Measurements from ENCODE around the gene DEFB127. TPM values are rescaled to one million over a fixed set of nuclear protein-coding genes. Genes with fewer than 3 reads are reported as not detected.
"Not testable (repeated sequence)": the region's sequence is repeated elsewhere in the genome, so short reads cannot be mapped to it uniquely, and the experiment has no call there.

The DEFB127 gene
- total and polyA plus RNA-seq, 11 donors: not detected

DNA sequence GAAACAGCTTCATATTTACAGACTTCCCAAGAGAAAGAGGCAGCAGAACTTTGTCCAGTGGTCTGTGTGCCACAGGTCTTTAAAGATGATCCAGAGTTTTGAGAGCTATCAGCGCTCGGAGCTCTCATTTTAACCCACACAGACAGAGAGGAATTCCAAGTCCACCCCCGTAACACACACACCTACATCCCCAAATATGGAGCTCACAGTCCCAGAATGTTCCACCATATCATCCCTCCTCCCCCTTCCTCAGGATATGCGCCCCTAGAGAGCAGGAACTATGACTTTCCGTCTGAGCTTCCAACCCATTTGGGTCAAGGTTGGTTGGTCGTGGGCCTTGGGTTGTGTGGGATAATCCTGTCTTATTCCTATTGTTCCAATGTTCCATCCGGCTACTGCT is 32.4 kb downstream of the DEFB127 start, which contains the start of gene DEFB128:
Gene DEFB128 (minus strand): TSS at position 101 of the 400 bp plus-strand sequence. CDS start 88 bp downstream, at position 13.
- WGBS, 4 donors: 53 to 65% (median 58%) methylated on average over 7 of the region's 7 CpGs
- TF ChIP-seq POLR2A (IDR thresholded peaks at IDR 0.05): no peak
- TF ChIP-seq, protein P1, sequence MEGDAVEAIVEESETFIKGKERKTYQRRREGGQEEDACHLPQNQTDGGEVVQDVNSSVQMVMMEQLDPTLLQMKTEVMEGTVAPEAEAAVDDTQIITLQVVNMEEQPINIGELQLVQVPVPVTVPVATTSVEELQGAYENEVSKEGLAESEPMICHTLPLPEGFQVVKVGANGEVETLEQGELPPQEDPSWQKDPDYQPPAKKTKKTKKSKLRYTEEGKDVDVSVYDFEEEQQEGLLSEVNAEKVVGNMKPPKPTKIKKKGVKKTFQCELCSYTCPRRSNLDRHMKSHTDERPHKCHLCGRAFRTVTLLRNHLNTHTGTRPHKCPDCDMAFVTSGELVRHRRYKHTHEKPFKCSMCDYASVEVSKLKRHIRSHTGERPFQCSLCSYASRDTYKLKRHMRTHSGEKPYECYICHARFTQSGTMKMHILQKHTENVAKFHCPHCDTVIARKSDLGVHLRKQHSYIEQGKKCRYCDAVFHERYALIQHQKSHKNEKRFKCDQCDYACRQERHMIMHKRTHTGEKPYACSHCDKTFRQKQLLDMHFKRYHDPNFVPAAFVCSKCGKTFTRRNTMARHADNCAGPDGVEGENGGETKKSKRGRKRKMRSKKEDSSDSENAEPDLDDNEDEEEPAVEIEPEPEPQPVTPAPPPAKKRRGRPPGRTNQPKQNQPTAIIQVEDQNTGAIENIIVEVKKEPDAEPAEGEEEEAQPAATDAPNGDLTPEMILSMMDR (IDR thresholded peaks at IDR 0.05): no peak
- H3K27me3 ChIP-seq: no peaks in the 10 kb centered on the region

DNA sequence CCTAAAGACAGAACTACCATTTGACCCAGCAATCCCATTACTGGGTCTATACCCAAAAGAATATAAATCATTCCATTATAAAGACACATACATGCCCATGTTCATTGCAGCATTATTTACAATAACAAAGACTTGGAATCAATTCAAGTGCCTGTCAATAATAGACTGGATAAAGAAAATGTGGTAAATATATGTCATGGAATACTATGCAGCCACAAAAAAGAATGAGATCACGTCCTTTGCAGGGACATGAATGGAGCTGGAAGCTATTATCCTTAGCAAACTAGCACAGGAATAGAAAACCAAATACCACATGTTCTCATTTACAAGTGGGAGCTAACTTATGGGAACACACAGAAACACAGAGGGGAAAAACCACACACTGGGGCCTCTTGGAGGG is 41.0 kb downstream of the DEFB127 start:
- H3K27me3 ChIP-seq: peaks cover 0 to 2% (median 0%) of the 10 kb centered on the region in 9 donors
- no peak overlapping the region for H3K27ac ChIP-seq
- no peak for DNase-seq
- WGBS, 4 donors: 68 to 87% (median 82%) methylated on average over 1 of the region's 1 CpG
- H3K4me1 ChIP-seq: no peaks in the 10 kb centered on the region
- intact Hi-C loops (cut with DNase I): no loop called here
- peaks cover 0 to 4% (median 0%) of the 10 kb centered on the region in 12 donors for H3K9me3 ChIP-seq
- no peaks in the 10 kb centered on the region for H3K36me3 ChIP-seq
- no peak for TF ChIP-seq POLR2A (IDR thresholded peaks at IDR 0.05)
- TF ChIP-seq, protein P1 (IDR thresholded peaks at IDR 0.05): no peak
- no peak overlapping the region for H3K4me3 ChIP-seq
- no peak for ATAC-seq

More for the DNA sequence above, 32.4 kb downstream of the DEFB127 start, which contains the start of gene DEFB128:
- Histone ChIP-seq H3K36me3 (no peaks in the 10 kb centered on the region), H3K9me3 (peaks cover 0 to 14% (median 1%) of the 10 kb centered on the region in 12 donors), H3K4me3 (no peak within 1 kb of the TSS), H3K4me1 (no peaks in the 10 kb centered on the region), H3K27ac (no peak within 1 kb of the TSS)
- no peak for DNase-seq
- intact Hi-C loops (cut with DNase I): no loop called here
- ATAC-seq: no peak

DNA sequence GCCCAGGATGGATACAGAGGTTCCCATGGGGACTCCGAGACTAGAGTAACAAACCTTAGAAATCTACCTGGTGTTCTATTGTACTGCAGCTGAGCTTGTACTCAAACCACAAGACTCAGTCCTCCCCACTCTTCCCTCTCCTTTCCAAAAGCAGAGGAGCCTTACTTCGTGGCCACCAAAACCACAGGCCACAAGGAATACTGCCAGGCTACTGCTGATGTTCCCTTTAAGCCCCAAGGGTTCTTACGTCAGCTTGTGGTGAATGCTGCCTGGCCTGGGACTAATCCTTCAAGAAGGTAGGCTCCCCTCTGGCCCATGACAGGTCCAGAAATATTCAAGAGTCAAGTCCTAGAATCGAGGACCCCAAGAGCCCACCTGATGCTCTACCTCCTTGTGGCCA is 42.7 kb downstream of the DEFB127 start:
- DNase-seq (no peak), ATAC-seq (no peak)
- no peak for TF ChIP-seq POLR2A (IDR thresholded peaks at IDR 0.05)
- TF ChIP-seq, protein P1 (IDR thresholded peaks at IDR 0.05): no peak
- Histone ChIP-seq H3K27me3 (peaks cover 0 to 2% (median 0%) of the 10 kb centered on the region in 9 donors), H3K36me3 (no peaks in the 10 kb centered on the region), H3K9me3 (peaks cover 0 to 4% (median 0%) of the 10 kb centered on the region in 12 donors), H3K27ac (no peak overlapping the region), H3K4me3 (no peak overlapping the region), H3K4me1 (no peaks in the 10 kb centered on the region)
- 62 to 87% (median 67%) methylated on average over 4 of the region's 4 CpGs for WGBS, 4 donors
- intact Hi-C loops (cut with DNase I): loop anchor here in 2 of 10 donors (10.0 kb wide), 1 partner anchor 135 kb away; no protein-coding TSS in a partner anchor

DNA sequence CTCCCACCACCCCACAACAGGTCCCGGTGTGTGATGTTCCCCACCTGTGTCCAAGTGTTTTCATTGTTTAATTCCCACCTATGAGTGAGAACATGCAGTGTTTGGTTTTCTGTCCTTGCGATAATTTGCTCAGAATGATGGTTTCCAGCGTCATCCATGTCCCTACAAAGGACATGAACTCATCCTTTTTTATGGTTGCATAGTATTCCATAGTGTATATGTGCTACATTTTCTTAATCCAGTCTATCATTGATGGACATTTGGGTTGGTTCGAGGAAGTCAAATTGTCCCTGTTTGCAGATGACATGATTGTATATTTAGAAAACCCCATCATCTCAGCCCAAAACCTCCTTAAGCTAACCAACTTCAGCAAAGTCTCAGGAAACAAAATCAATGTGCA is 46.4 kb downstream of the DEFB127 start:
- DNase-seq, H3K36me3 ChIP-seq, H3K4me3 ChIP-seq, H3K27ac ChIP-seq, H3K27me3 ChIP-seq, H3K9me3 ChIP-seq, H3K4me1 ChIP-seq, ATAC-seq: not testable (repeated sequence)
- WGBS, 4 donors: 69 to 77% (median 72%) methylated on average over 4 of the region's 4 CpGs
- intact Hi-C loops (cut with DNase I): loop anchor here in 2 of 10 donors (10.0 kb wide), 1 partner anchor 131 kb away; no protein-coding TSS in a partner anchor

Other genes with a start within 250 kb of the DEFB127 start
- gene DEFB125, start 69.8 kb upstream of the DEFB127 start, total RNA-seq: not detected
- not detected for gene DEFB125, start 69.8 kb upstream of the DEFB127 start, polyA plus RNA-seq
- not detected for gene DEFB126, start 14.9 kb upstream of the DEFB127 start, total RNA-seq
- not detected for gene DEFB126, start 14.9 kb upstream of the DEFB127 start, polyA plus RNA-seq
- not detected for gene DEFB128, start 32.3 kb downstream of the DEFB127 start, total RNA-seq
- gene DEFB128, start 32.3 kb downstream of the DEFB127 start, polyA plus RNA-seq: not detected
- not detected for gene DEFB129, start 69.8 kb downstream of the DEFB127 start, total RNA-seq
- gene DEFB129, start 69.8 kb downstream of the DEFB127 start, polyA plus RNA-seq: not detected
- gene DEFB132, start 100.3 kb downstream of the DEFB127 start, total RNA-seq: under 1 TPM in 2 of 9 donors, not detected in 7; 0.35 to 0.59 TPM
- gene DEFB132, start 100.3 kb downstream of the DEFB127 start, polyA plus RNA-seq: not detected
- 1 to 10 TPM in 8 of 9 donors, under 1 TPM in 1; 0.64 to 6.6 (median 4.5) TPM for gene C20orf96, start 133.3 kb downstream of the DEFB127 start, total RNA-seq
- gene C20orf96, start 133.3 kb downstream of the DEFB127 start, polyA plus RNA-seq: 1 to 10 TPM; 2.8 to 3.6 TPM
- gene ZCCHC3, start 140.1 kb downstream of the DEFB127 start, total RNA-seq: 10 to 100 TPM in 5 of 9 donors, 1 to 10 TPM in 4; 6.9 to 15.3 (median 11.4) TPM
- gene ZCCHC3, start 140.1 kb downstream of the DEFB127 start, polyA plus RNA-seq: 1 to 10 TPM; 9.2 to 9.3 TPM
- 10 to 100 TPM in 7 of 9 donors, 1 to 10 TPM in 2; 6.9 to 19.9 (median 11.5) TPM for gene SOX12, start 168.1 kb downstream of the DEFB127 start, total RNA-seq
- gene SOX12, start 168.1 kb downstream of the DEFB127 start, polyA plus RNA-seq: 1 to 10 TPM; 5.4 to 7.2 TPM
- gene NRSN2, start 189.7 kb downstream of the DEFB127 start, total RNA-seq: 10 to 100 TPM; 13.8 to 49.5 (median 23.4) TPM
- gene NRSN2, start 189.7 kb downstream of the DEFB127 start, polyA plus RNA-seq: 10 to 100 TPM; 32.4 to 33.2 TPM
- 1 to 10 TPM in 7 of 9 donors, under 1 TPM in 2; 0.47 to 4.9 (median 1.2) TPM for gene TRIB3, start 223.3 kb downstream of the DEFB127 start, total RNA-seq
- gene TRIB3, start 223.3 kb downstream of the DEFB127 start, polyA plus RNA-seq: 1 to 10 TPM in 1 of 2 donors, under 1 TPM in 1; 0.61 to 5.9 TPM